Endothelial cell of umbilical vein (primary cell): ENCODE results near the gene TMEM129. TPM values are rescaled to one million over a fixed set of nuclear protein-coding genes. Genes with fewer than 3 reads are reported as not detected.

Experiments used
- BruUV-seq: library from RNA; stranded (reverse); fragments of 400-500 nt; replicated peaks from 2 replicates; lab custom pipeline; 2021; lab: Mats Ljungman, UMichigan
- CTCF ChIA-PET: fragments of 300-600, 350-600 bp; sonication (Branson Sonifier 250); formaldehyde crosslinking; loops from one replicate; lab custom pipeline; 2021; ENCODE audit warnings: antibody characterized with exemption, inconsistent platforms; lab: Charles Lee
- POLR2A ChIA-PET: fragments of 300-600, 350-600 bp; sonication (Branson Sonifier 250); formaldehyde crosslinking; loops from one replicate; lab custom pipeline; 2021; ENCODE audit warnings: antibody characterized with exemption, inconsistent platforms; lab: Charles Lee
- DNase-seq: peaks from one replicate; pipeline ENCODE4 v3.0.0-alpha.2; 2011; ENCODE audit warnings: low read depth, low spot score
- FAIRE-seq: peaks from 2 replicates; lab custom pipeline; 2011; peaks lifted over from hg19 to GRCh38; lab: Jason Lieb, UNC
- H2AFZ ChIP-seq: 2 replicates; pipeline ENCODE4 v1.6.0; 2012; ENCODE audit warnings: low read depth, low read length, control low read depth, inconsistent platforms
- H3K27ac ChIP-seq: 2 replicates; pipeline ENCODE4 v1.5.1; 2011; ENCODE audit warnings: low read depth, mild to moderate bottlenecking, control low read depth, low read length, moderate library complexity; ENCODE audit not compliant: insufficient read depth
- H3K27me3 ChIP-seq, 2 experiments: 2 replicates each; pipeline versions ENCODE4 v1.6.0 to v1.6.1; 2011; ENCODE audit warnings: low read length in 2 of 2, mixed read lengths in 1 of 2; ENCODE audit not compliant: control insufficient read depth in 2 of 2, insufficient read depth in 2 of 2
- H3K36me3 ChIP-seq, 2 experiments: 2 replicates in 1 of 2; 3 replicates in 1 of 2; pipeline ENCODE4 v1.5.1; 2011; ENCODE audit warnings: low read length in 2 of 2, mild to moderate bottlenecking in 1 of 2, moderate library complexity in 1 of 2; ENCODE audit not compliant: control insufficient read depth in 2 of 2, insufficient read depth in 2 of 2; ENCODE audit errors: extremely low read depth in 1 of 2
- H3K4me1 ChIP-seq: 3 replicates; pipeline ENCODE4 v1.5.1; 2011; ENCODE audit warnings: mild to moderate bottlenecking, low read length; ENCODE audit not compliant: control insufficient read depth, insufficient read depth; ENCODE audit errors: extremely low read depth
- H3K4me2 ChIP-seq: 2 replicates; pipeline ENCODE4 v1.6.1; 2011; ENCODE audit warnings: low read length, control low read depth, mixed read lengths; ENCODE audit not compliant: insufficient read depth
- H3K4me3 ChIP-seq, 3 experiments: fragments of 200-600 bp in 1 of 3; sonication (generic), shearing (Covaris generic) in 1 of 3; replicated peaks in 1 of 3; 2 replicates each; pipeline ENCODE4 v1.5.1; 2011 to 2016; ENCODE audit warnings: control low read depth in 3 of 3, low read length in 3 of 3, mild to moderate bottlenecking in 2 of 3, inconsistent platforms in 1 of 3, low read depth in 1 of 3, moderate library complexity in 1 of 3; ENCODE audit not compliant: insufficient read depth in 1 of 3
- H3K79me2 ChIP-seq: 2 replicates; pipeline ENCODE4 v1.6.0; 2012; ENCODE audit warnings: low read length, inconsistent platforms; ENCODE audit not compliant: control insufficient read depth, insufficient read depth
- H3K9ac ChIP-seq: replicated peaks from 2 replicates; pipeline ENCODE3; 2011; ENCODE audit warnings: low read length, control low read depth; ENCODE audit not compliant: insufficient read depth; ENCODE audit errors: extremely low read depth
- H3K9me1 ChIP-seq: replicated peaks from 3 replicates; pipeline ENCODE4 v1.6.0; 2011; ENCODE audit warnings: mild to moderate bottlenecking, low read length; ENCODE audit not compliant: control insufficient read depth, insufficient read depth; ENCODE audit errors: extremely low read depth
- H3K9me3 ChIP-seq: replicated peaks from 2 replicates; pipeline ENCODE4 v1.5.1; 2012; ENCODE audit warnings: low read length, inconsistent platforms; ENCODE audit not compliant: control insufficient read depth, insufficient read depth
- H4K20me1 ChIP-seq: replicated peaks from 2 replicates; pipeline ENCODE3; 2011; ENCODE audit warnings: mild to moderate bottlenecking, low read length; ENCODE audit not compliant: control insufficient read depth, insufficient read depth; ENCODE audit errors: extremely low read depth
- CTCF ChIP-seq, 2 donors: IDR thresholded peaks; 1 replicate in 1 of 2; 2 replicates in 1 of 2; pipeline ENCODE4 v1.5.1; 2011; ENCODE audit warnings: low read length in 2 of 2, mild to moderate bottlenecking in 2 of 2, moderate library complexity in 2 of 2, control low read depth in 1 of 2, inconsistent platforms in 1 of 2, low read depth in 1 of 2; ENCODE audit not compliant: insufficient read depth in 1 of 2; ENCODE audit errors: extremely low read depth in 1 of 2
- EZH2 ChIP-seq: IDR thresholded peaks from 2 replicates; pipeline ENCODE4 v1.6.1; 2012; ENCODE audit warnings: borderline replicate concordance, low read depth, mild to moderate bottlenecking, moderate library complexity, low read length, inconsistent platforms; ENCODE audit not compliant: severe bottlenecking
- FOS ChIP-seq: IDR thresholded peaks from 2 replicates; pipeline ENCODE4 v1.6.1; 2011; ENCODE audit warnings: mild to moderate bottlenecking, low read length, moderate library complexity, borderline replicate concordance; ENCODE audit not compliant: insufficient read depth
- JUN ChIP-seq: IDR thresholded peaks from 2 replicates; pipeline ENCODE4 v1.6.1; 2011; ENCODE audit warnings: borderline replicate concordance, low read depth; ENCODE audit not compliant: insufficient read length, insufficient read depth
- MAX ChIP-seq: IDR thresholded peaks from 2 replicates; pipeline ENCODE4 v1.6.1; 2011; ENCODE audit not compliant: insufficient read depth, insufficient read length
- POLR2A ChIP-seq: IDR thresholded peaks from 2 replicates; pipeline ENCODE4 v1.6.1; 2012; ENCODE audit warnings: low read depth, mild to moderate bottlenecking, control low read depth, low read length
- POLR2AphosphoS5 ChIP-seq: IDR thresholded peaks from 2 replicates; pipeline ENCODE4 v1.6.1; 2012; ENCODE audit warnings: low read depth, mild to moderate bottlenecking, control low read depth, low read length, moderate library complexity; ENCODE audit not compliant: insufficient read depth
- dilution Hi-C: fragments of 300-500 bp; cut with MboI; formaldehyde crosslinking; loops from one replicate; pipeline ENCODE4 v1.15.0; 2019; ENCODE audit warnings: low sequenced_read_pairs; ENCODE audit not compliant: extremely low pct_ligation_motif_present
- intact Hi-C: fragments of 100-400 bp; cut with micrococcal nuclease; formaldehyde crosslinking; loops from one replicate; pipeline ENCODE4 v1.10.0; 2022
- polyA plus RNA-seq, 4 experiments: library from polyadenylated mRNA; depleted of rRNA in 3 of 4; stranded (reverse) in 3 of 4; unstranded in 1 of 4; fragments of >200 nt; gene quantifications; 2 replicates each; pipeline versions ENCODE4 v1.2.1 to v1.2.3, GENCODE V29; 2011 to 2012; ENCODE audit warnings: missing spikeins in 1 of 4
- total RNA-seq: library from RNA; stranded (reverse); gene quantifications from 2 replicates; pipeline ENCODE4 v1.2.3, GENCODE V29; 2021

TMEM129 gene
- total and polyA plus RNA-seq, 2 donors (not counting 3 experiments of a cell fraction or from before 2014, with no cell fraction given): 23.2 to 33.2 TPM

- Histone ChIP-seq H3K4me2 (peak overlapping the region; percentile 81), H3K79me2 (no peaks in the 10 kb centered on the region), H3K27me3 (no peaks in the 10 kb centered on the region), H3K9me3 (no peaks in the 10 kb centered on the region), H3K9me1 (no peaks in the 10 kb centered on the region), H3K4me3 (peak overlapping the region in 2 of 3 experiments; percentile 47 to 49), H3K36me3 (no peaks in the 10 kb centered on the region), H3K4me1 (peaks cover 10% of the 10 kb centered on the region), H4K20me1 (no peaks in the 10 kb centered on the region), H2AFZ (peak overlapping the region; percentile 90), H3K9ac (peak overlapping the region; percentile 34), H3K27ac (no peak overlapping the region)
- no peak for TF ChIP-seq EZH2
- no peak for TF ChIP-seq JUN
- TF ChIP-seq CTCF (IDR thresholded peaks at IDR 0.05; ENCODE audit: extremely low read depth in 1 of 2, insufficient read depth in 1 of 2, low read depth in 1 of 2, low read length in 2 of 2): no peak
- no peak for TF ChIP-seq MAX
- TF ChIP-seq FOS: no peak
- TF ChIP-seq POLR2AphosphoS5: no peak
- no peak for TF ChIP-seq POLR2A
- dilution Hi-C loops: no loop called here
- peak; percentile 48 for DNase-seq
- intact Hi-C loops: no loop called here
- peak; percentile 82 for FAIRE-seq
- ChIA-PET CTCF (interaction anchor here (1.5 to 2.1 kb wide), 2 partner anchors 10 to 43 kb away, joined by 3 to 14 read pairs; no protein-coding TSS in a partner anchor), POLR2A (no interaction called here)
- TSS peak; percentile 11 for BruUV-seq
Observed at GRCh38 chr4:1683261-1683735, 37.8 kb downstream of the TMEM129 start.
